GM10248 (cell line): ENCODE data around the gene KIF5B.

Experiments used
- CTCF ChIA-PET: fragments of 300-600 bp; sonication (Branson Sonifier 250); formaldehyde crosslinking; extraction: SDS; loops from one replicate; lab custom pipeline; 2021; ENCODE audit warnings: antibody characterized with exemption; lab: Yijun Ruan, JAX
- POLR2A ChIA-PET: fragments of 350-650 bp; sonication (Branson Sonifier 250); formaldehyde crosslinking; extraction: SDS; loops from one replicate; lab custom pipeline; 2020; ENCODE audit warnings: antibody characterized with exemption; lab: Yijun Ruan, JAX
- DNase-seq: peaks from one replicate; pipeline ENCODE4 v3.0.0; 2012; ENCODE audit errors: extremely low spot score
- TF ChIP-seq, protein P1 (sequence below): IDR thresholded peaks from 2 replicates; pipeline ENCODE4 v1.5.1; 2012; ENCODE audit warnings: mild to moderate bottlenecking, low read depth; ENCODE audit errors: extremely low read depth, missing control alignments, control extremely low read depth

The KIF5B gene

DNA sequence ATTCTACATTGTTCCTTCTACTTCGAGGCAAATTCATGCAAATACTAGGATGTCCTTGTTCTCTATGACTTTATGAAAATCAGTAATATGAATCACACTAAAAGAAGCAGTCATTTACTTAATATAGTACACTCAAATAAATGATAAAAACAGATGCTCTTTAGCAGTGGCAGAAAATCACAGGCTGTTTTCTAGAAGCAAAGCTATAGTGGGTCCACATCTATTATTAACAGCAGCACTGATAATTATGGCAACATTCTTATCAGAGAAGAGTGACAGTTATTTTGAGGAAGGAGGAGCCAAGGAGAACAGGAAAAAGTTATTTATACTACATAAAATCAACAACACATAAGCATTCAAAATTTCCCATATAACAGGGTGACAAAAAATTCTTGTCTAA lies 16.5 kb downstream of the KIF5B start:
- POLR2A ChIA-PET, result no interaction called here
- CTCF ChIA-PET, result no interaction called here
- TF ChIP-seq, protein P1, sequence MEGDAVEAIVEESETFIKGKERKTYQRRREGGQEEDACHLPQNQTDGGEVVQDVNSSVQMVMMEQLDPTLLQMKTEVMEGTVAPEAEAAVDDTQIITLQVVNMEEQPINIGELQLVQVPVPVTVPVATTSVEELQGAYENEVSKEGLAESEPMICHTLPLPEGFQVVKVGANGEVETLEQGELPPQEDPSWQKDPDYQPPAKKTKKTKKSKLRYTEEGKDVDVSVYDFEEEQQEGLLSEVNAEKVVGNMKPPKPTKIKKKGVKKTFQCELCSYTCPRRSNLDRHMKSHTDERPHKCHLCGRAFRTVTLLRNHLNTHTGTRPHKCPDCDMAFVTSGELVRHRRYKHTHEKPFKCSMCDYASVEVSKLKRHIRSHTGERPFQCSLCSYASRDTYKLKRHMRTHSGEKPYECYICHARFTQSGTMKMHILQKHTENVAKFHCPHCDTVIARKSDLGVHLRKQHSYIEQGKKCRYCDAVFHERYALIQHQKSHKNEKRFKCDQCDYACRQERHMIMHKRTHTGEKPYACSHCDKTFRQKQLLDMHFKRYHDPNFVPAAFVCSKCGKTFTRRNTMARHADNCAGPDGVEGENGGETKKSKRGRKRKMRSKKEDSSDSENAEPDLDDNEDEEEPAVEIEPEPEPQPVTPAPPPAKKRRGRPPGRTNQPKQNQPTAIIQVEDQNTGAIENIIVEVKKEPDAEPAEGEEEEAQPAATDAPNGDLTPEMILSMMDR, result no peak
- DNase-seq, result no peak

DNA sequence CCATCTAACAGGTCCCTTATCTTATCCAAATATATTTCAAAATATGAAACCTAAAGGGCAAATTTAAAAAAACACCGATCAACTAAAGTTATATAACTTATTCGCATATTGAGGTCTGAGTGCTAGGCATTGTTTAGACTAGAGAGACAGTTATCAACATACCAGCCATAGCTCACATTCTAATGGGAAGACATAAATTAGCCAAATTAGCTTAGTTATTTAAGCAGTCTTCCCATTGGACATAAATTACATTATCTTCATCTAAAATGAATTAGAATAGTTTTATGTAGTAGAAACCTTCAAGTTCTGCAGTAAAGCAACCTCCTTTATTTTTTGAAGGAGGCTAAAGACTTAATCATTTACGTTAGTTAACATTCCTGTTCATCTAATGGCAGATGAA lies 17.4 kb downstream of the KIF5B start:
- ChIA-PET CTCF (no interaction called here), POLR2A (no interaction called here)
- TF ChIP-seq, protein P1, result no peak
- DNase-seq, result no peak

DNA sequence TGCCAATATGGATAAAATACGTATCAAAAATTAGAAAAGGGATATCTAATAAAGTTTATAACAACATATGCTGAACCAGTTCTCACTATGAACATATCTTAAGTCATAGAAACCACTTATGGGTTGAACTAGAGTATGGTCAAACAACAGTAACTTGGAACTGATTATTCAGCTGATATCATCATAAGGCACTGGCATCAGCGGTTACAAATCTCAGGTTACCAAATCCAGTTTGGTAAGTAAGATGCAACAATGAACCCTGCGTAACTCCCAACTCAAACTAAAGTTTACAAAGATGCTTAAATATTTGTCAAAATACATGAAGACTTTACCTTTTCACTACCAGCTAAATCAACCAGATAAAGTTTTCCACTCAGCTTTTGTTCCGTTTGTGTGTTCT lies 19.3 kb downstream of the KIF5B start:
- CTCF ChIA-PET, result interaction anchor here (0.8 to 1.5 kb wide), 4 partner anchors 8 to 12 kb away, joined by 3 read pairs; no protein-coding TSS in a partner anchor
- no peak for DNase-seq
- TF ChIP-seq, protein P1, result no peak
- POLR2A ChIA-PET, result no interaction called here

DNA sequence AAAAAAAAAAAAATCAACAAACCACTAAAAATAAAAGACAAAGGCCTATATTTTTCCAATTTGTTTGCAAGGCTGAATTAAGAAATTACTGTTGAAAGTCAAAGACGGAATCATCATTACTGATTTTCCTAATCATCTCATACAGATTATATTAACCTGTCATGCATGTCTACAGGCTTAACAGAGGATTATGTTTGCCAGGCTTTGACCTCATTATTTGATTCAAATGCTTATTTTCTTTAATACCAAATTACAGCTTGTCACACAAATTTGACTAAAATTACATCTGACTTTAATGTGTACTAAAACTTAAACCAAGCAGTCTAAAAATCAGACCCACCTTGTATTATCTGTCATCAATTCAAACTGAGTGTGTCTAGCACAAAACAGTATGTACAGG lies 21.2 kb downstream of the KIF5B start:
- ChIA-PET CTCF (interaction anchor here (1.1 to 2.7 kb wide), 3 partner anchors 9 to 99 kb away, joined by 3 to 10 read pairs (median 3); no protein-coding TSS in a partner anchor), POLR2A (no interaction called here)
- TF ChIP-seq, protein P1, result no peak
- DNase-seq, result no peak

DNA sequence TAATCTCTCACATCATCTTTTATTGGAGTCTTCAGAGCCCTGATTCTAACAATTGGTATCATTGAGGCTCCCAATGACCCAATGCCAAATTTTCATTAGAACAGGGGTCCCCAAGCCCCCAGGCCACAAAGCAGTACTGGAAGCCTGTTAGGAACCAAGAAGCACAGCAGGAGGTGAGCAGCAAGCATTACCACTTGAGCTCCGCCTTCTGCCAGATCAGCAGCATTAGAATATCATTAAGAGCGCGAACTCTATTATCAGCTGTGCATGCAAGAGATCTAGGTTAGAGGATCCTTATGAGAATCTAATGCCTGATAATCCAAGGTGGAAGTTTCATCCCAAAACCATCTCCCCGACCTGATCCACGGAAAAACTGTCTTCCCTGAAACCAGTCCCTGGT lies 23.1 kb downstream of the KIF5B start:
- ChIA-PET POLR2A (no interaction called here), CTCF (interaction anchor here (1.4 to 2.7 kb wide), 2 partner anchors 11 to 171 kb away, joined by 3 to 10 read pairs; no protein-coding TSS in a partner anchor)
- DNase-seq, result no peak
- TF ChIP-seq, protein P1, result no peak

DNA sequence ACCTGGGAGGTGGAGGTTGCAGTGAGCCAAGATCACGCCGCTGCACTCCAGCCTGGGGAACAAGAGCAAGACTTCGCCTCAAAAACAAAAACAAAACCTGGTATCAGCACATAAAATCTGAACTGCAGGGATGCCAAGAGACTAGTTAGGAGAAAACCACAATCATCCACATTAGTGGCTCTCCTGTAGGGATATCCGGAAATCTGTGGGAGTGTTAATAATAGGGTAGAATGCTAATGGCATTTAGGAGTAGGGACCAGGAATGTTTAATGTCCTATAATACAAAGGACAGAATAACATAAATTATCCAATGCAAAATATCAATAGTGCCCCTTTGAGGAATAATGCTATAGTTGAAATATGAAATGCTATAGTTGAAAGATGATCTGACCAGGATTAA lies 24.3 kb downstream of the KIF5B start:
- no peak for DNase-seq
- POLR2A ChIA-PET, result no interaction called here
- TF ChIP-seq, protein P1, result no peak
- CTCF ChIA-PET, result no interaction called here
